HG03103 (cell line): ENCODE results near the gene NFIB.
A peak's percentile ranks its signal among the peaks of the same experiment; 100 is the strongest.

Experiments
- ATAC-seq: cut with Tn5 transposase; IDR thresholded peaks from one replicate; pipeline ENCODE4 v1.9.1; 2021; ENCODE audit warnings: low read depth; ENCODE audit not compliant: unreplicated experiment

NFIB gene

DNA sequence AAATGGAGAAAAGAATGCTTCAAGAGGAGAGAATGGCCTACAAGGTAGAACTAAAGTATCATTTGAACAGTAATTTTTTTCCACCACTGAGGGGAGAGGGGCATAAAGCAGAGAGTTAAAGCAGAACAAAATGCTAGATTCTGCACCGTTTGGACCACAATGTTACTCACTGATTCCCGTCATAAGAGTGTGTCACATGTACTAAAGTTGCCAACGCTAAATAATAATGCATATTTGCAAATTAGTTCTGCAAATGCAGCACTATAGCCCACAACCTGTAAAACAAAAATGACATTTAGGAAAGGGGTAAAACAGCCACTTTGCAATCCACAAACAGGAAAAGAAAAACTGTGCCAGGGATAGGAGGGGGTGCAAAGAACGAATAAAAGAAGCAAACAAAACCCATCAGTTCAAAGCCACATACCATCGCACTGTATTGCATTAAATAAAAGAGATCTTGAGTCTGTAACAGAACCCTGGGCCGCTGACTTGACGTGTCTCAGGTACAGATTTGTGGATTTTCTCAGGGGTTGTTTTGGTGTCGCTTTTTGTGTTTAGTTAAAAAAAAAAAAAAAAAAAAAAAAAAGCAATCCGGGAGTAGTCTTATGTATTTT is 7.7 kb upstream of the NFIB start:
- ATAC-seq, result no peak

GRCh38 chr9:14320271-14321181 is 6.6 kb upstream of the NFIB start:
- no peak for ATAC-seq

- ATAC-seq, result no peak
Measured at GRCh38 chr9:14318934-14319580, 5.1 kb upstream of the NFIB start.

GRCh38 chr9:14318361-14318760 is 4.4 kb upstream of the NFIB start:
- ATAC-seq, result no peak

DNA sequence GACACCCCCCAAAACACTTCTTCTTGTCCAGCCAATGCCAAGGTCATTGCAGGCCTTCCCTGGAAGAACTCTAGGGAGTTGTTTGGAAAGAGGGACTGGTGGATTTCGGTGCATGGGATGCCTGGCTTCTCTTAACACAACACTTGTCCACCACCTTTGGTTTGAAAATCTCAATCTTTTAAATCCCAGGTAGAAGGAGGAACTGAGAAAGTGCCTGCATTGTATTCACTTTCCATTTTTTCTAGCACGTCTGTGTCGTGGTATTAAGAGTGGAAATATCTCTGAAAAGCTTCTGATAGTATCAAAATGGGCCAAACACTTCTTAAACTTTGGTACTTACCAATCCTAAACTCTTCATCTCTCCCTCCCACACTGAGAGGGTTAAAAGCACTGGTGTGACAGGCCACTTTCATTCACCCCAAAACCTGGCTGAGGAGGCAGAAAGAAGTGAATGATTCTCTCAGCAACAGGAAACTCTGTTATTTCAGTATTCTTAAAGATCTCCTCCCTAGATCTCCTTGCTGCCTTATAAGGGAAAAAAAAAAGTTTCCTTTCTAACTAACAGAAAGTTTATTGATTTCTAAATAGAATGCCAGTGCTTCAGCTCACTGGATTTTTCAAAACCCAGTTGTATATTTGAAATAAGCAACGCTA is 3.9 kb upstream of the NFIB start:
- ATAC-seq, result peak; percentile 22

DNA sequence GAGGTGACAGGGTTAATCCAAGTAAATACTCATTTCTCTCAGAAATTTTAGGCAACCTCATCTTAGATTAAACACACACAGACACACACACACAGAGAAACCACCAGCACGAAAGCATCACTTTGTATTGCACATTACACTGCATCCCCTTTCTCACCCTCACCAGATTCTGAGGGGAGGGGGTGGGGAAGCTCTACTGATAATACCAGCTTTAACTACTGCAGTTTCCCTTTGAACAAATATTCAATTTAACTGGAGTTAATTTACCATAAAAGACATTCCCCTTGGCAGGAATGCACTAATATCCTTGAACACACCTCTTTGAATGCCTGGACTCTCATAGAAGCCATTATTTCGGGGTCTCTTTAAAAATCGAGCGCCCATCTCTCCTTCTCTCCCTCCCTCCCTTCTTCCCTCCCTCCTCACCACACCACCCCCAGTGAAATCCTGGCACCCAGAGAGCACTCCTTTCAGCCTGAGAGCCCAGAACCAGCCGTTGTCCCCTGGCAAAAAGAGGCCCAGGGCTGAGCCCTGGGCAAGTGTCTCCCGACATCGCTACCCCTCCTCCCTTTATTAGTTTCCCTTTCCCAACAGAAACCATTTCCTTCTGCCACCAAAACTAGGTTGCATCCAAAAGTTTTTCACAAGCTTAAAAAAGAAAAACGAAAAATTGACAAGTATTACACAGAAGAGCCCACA is 2.8 kb upstream of the NFIB start:
- no peak for ATAC-seq

DNA sequence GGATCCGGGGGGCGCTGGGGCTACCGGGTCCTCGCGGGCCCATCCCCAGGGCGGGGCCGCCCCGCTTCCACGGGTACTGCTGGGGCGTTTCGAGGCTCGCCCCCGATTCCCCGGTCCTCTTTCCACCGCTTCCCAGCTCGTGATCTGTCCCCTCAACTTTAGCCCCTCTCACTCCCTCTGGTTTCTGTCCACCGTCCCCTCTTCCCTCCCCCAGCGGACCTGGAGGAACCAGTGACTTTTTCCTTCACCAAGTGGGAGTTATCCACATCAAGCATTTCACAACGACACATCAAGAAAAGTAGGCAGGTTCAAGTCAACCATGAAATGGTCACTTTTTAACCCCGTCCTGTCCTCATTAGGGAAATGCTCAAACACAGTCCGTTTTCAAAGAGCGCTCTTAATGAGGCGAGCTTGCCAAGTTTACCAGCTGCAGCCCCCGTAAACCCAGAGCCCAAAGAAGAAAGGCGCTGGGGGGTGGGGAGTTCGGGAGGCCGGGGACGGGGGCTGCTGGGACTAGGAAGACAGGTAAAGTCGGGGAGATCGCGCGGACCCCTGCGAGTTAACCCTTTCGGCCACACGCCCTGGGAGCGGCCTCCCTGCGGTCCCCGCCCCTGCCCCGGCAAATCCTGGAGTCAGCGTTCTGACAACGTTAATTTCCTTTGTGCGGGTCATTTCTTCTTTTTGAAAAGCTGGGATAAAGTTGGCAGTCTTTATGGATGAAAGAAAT is 2.1 kb upstream of the NFIB start:
- ATAC-seq, result no peak

GRCh38 chr9:14314929-14315874 is 1.3 kb upstream of the NFIB start:
- ATAC-seq, result peak; percentile 32

DNA sequence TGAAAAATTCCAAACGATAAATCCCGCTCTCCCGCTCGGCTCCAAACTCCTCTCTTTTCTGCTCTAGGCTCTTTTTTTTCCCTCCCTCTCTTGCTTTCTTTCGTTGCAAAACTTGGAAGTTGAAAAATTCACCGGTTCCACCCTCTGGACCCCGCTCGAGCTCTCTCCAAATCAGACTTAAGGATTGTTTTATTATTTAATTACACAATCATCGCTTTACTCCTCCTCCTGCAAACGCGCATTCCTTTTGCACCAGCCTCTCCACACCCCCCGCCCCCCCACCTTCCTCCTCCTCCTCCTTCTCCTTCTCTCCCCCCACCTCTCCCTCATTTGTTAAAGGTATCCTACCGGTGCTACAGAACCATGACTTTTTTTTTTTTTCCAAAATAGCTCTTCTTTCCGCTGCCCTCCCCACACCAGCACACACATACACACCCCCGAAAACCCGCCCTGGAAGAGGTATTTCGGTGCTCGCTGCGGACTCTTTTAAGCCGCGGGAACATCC is 535 bp upstream of the NFIB start:
- no peak for ATAC-seq

DNA sequence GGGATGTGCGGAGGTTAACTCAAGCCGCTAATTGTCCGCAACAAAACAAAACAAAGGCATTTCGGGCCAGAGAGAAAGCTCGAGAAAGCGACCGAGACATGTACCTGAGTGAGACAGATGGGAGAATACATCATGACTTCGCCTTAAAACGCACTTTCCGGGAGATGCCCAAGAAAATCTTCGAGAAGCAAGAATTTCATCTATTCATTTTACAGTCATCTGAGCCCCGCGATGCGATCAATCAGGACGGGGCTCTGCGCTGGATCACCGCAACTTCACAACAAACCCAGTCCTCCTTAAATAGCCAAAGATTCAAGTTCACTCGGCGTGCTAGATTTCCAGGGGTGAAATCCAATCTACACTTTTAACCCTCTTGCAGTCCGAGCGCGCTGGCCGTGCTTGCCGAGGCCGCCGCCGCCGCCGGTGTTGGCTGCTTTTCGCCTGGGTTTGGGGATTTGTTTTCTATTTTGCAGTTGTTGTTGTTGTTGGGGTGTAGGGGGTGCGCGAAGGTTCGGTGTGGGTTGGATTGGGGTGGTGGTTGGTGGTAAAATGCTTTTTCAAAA is 482 bp downstream of the NFIB start:
- no peak for ATAC-seq

DNA sequence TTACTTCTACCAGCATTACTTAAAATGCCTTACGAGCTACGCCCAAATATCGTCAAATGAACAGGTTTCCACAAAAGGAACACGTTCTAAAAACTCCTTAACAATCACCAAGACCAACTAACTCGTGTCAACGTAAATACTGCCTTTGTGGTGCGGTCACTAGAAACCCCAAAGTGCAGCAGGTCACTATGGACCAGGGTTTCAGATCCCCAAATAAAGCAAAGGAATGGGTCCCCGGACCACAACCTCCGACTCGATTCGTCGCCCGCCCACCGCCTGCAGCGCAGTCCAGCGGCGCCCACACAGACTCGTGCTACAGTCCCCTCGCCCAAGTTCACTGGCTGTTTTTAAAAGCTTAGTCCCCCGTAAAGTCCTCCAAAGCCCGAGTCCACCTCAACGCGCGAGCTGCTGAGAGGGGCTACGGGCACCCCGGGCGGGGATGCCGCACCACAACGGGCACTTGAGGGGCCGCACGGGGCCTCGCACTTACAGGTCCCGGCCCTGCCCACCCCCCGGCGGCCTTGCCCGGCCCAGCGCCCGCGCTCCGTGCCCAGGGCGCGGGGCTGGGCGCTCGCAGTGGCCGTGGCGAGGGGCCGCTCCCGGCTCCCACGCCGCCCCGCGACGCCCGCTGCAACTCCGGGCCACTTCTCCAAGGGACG is 1.1 kb downstream of the NFIB start:
- ATAC-seq, result no peak

DNA sequence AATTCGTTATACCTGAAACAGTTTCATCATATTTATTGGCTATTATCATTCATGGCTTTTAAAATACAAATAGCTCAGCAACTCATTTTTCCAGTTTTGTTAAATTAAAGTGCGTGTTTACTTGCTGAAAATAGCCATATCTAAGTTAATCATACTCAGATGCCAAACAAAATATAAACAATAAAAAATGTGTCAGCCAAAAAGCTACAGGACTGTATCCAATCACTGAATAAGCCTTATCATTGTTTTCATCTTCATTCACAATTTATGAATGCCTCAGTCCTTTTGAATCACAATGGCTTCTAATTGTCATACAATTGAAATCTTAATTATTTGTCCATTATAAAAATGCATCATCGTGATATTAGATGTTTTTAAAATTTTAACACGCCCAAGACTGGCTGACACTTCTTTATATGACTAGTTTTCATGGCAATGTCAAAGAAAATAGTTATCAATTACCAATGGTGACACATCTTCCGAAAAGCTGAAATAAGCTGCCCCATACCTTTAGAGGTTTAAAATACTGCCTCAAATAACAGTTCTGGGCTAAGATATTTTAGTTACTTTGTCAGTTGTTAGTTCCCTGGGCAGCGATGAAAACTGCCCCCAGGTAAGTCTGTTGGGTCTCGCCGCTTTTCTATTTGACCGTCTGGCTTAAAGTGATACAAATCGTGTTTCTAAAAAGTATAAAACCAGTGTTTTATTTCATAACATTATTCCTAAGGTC is 1.8 kb downstream of the NFIB start:
- ATAC-seq, result no peak

DNA sequence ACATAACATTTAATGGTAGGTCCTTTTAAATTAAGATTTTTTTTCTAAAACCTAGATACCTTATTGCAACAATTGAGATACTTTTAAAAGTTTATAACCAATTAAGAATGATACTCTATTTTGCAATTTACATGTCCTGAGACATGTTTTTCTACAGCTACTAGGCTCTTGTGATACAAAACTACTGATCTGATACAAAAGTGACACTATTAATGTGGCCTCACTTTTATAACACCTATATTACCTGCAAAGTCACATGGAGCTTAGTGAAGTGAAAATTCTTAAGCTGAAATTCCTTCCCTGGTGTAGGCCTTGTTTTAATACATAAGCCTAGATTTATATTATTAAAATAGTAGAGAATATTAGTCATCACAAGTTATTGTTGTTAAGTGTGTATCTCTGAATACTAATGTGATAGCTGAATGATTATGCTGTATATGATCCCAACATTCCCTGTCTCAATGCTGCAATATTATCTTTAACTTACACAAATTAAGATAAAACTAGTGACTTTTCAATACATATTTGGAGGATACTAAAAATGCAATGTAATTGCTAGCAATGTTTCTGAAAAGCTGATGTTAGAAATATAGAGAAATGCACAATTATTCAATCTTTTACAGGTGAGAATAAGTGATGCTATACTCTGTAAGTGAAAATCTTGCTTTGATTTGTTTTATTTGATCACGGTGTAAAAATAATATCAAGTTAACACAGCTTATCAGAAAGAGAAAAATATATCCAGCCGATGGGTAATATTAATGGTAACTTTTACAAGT is 2.6 kb downstream of the NFIB start:
- no peak for ATAC-seq

- ATAC-seq, result no peak
Measured at GRCh38 chr9:14310311-14310710, 3.6 kb downstream of the NFIB start.

DNA sequence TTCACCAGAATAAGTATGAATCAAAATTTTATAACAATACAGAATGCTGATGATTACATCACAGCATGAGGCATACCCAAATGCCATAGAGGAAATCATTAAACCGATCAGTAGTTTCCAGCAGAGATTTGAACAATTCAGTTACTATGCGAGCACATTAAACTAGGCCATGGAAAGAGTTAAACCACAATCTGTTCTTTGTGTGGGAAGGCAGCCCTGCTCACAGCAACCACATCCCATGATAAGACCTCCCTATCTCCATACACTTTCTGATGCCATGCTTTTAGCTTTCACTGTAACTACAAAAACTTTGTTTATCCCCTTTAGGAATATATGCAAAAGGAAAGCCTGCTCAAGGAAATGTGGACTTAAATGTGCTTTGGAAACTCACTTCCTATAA is 4.5 kb downstream of the NFIB start:
- ATAC-seq, result no peak

- no peak for ATAC-seq
Measured at GRCh38 chr9:14308853-14309145, 5.1 kb downstream of the NFIB start.
